Mesodermal cell (in vitro differentiated cells): ENCODE data around the gene CLEC7A.

Experiments
- H3K27ac ChIP-seq: 2 replicates; pipeline ENCODE4 v1.7.0; 2013; ENCODE audit warnings: mild to moderate bottlenecking, low read depth, low read length, moderate library complexity; ENCODE audit not compliant: severe bottlenecking
- H3K36me3 ChIP-seq: 2 replicates; pipeline ENCODE4 v1.7.1; 2013; ENCODE audit warnings: mild to moderate bottlenecking, low read length, moderate library complexity; ENCODE audit not compliant: control insufficient read depth, insufficient read depth
- H3K4me1 ChIP-seq: one replicate; pipeline ENCODE4 v1.7.1; 2013; ENCODE audit warnings: mild to moderate bottlenecking, low read length; ENCODE audit not compliant: insufficient read depth, control insufficient read depth, poor library complexity, severe bottlenecking
- H3K4me3 ChIP-seq: 2 replicates; pipeline ENCODE4 v1.7.0; 2013; ENCODE audit warnings: low read length, control low read depth, mild to moderate bottlenecking; ENCODE audit not compliant: insufficient read depth, poor library complexity, severe bottlenecking; ENCODE audit errors: extremely low read depth
- H3K9me3 ChIP-seq: 2 replicates; pipeline ENCODE4 v1.7.1; 2013; ENCODE audit warnings: mild to moderate bottlenecking, low read length, moderate library complexity; ENCODE audit not compliant: control insufficient read depth
- WGBS, 2 experiments: methylation state at CpG; one replicate each; pipeline ENCODE4 v1.1.5; 2013; ENCODE audit warnings: missing lambda C conversion rate in 2 of 2; ENCODE audit not compliant: insufficient coverage in 2 of 2; 5-methylcytosine and 5-hydroxymethylcytosine counted together

The CLEC7A gene

GRCh38 chr12:10163084-10163483 lies 33.1 kb upstream of the CLEC7A start:
- Histone ChIP-seq H3K27ac (no peak overlapping the region), H3K36me3 (no peaks in the 10 kb centered on the region), H3K4me1 (no peaks in the 10 kb centered on the region), H3K4me3 (no peak overlapping the region), H3K9me3 (no peaks in the 10 kb centered on the region)
- WGBS, 2 experiments: 83% methylated on average over 1 of the region's 3 CpGs; no CpG with 5 or more reads in 1 of the 2 experiments

DNA sequence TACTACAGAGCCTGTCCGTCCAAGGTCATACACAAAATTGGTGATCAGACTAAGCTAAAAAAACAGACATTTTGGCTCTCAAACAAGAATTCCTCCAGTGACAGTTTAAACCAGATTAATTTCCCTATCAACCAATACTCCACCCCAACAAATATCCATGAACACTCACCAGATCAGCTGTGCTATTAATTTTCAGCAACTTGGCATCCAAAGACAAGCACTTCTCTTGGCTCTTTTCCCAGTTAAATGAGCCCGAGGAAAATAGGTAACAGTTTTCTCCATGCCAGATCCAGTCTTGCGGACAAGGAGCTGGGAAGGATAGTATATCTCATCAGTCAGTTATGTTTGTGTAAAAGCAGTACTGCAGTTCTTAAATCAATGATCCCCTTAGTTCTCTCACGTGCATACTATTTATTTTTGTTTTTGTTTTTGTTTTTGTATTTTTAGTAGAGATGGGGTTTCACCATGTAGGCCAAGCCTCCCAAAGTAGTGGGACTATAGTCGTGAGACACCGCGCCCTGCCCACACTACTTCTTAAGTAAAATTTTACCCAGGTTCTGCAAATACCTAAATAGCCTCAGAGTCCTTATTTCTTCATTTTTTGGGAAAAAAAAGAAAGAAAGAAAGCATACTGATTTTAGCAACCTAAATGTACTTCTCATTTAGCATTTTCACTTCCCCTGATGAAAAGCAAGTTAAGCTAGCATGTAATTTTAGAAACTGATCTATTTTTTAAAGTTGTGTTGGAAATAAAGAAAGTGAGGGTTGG lies 30.8 kb upstream of the CLEC7A start:
- Histone ChIP-seq H3K9me3 (no peaks in the 10 kb centered on the region), H3K4me1 (no peaks in the 10 kb centered on the region)
- WGBS, 2 experiments: 83 to 100% methylated on average over 2 of the region's 7 CpGs

GRCh38 chr12:10159280-10159679 lies 29.3 kb upstream of the CLEC7A start:
- no peaks in the 10 kb centered on the region for H3K4me1 ChIP-seq
- no peak overlapping the region for H3K4me3 ChIP-seq
- H3K27ac ChIP-seq: no peak overlapping the region
- WGBS, 2 experiments: 82 to 83% methylated on average over 1 to 2 of the region's 3 CpGs
- no peaks in the 10 kb centered on the region for H3K9me3 ChIP-seq
- H3K36me3 ChIP-seq: no peaks in the 10 kb centered on the region

More for the DNA sequence above, 30.8 kb upstream of the CLEC7A start:
- no peaks in the 10 kb centered on the region for H3K36me3 ChIP-seq
- H3K27ac ChIP-seq: no peak overlapping the region
- H3K4me3 ChIP-seq: no peak overlapping the region

DNA sequence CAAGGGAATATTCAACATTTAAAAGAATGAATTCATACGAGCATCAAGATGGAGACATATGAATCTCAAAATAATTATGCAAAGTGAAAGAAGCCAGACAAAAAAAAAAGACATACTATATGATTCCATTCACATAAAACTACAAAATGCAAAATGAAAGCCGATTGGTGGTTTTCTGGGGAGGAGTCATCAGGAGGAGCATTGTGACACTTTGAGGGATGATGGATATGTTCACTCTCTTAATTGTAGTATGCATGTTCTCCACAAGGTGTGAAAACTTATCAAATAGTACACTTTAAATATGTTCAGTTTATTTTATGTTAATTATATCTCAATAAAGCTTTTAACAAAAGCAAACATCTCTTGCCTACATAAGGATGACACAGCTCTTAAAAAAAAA lies 28.4 kb upstream of the CLEC7A start:
- Histone ChIP-seq H3K36me3 (no peaks in the 10 kb centered on the region), H3K4me1 (peaks cover 4% of the 10 kb centered on the region), H3K9me3 (no peaks in the 10 kb centered on the region), H3K27ac (no peak overlapping the region), H3K4me3 (no peak overlapping the region)
- WGBS, 2 experiments: no CpG with 5 or more reads among the region's 2 CpGs

DNA sequence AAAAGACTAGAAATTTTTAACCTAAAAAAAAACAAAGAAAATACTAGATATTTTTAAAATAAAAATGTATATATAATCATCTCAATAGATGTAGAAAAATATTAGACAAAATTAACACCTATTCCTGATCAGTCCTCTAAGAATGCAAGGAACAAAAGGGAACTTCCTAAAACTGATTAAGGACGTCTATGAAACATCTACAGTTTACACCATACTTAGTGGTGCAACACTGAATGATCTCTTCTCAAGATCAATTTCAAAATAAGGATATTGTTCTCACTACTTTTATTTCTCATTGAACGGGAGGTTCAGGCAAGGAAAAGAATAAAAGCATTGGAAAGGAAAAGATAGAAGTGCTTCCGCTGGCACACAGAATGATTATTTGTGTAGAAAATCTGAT lies 26.0 kb upstream of the CLEC7A start:
- Histone ChIP-seq H3K36me3 (no peaks in the 10 kb centered on the region), H3K9me3 (no peaks in the 10 kb centered on the region), H3K27ac (no peak overlapping the region), H3K4me3 (no peak overlapping the region), H3K4me1 (peaks cover 4% of the 10 kb centered on the region)
- WGBS, 2 experiments: no CpG with 5 or more reads among the region's 3 CpGs

GRCh38 chr12:10154145-10154496 lies 24.1 kb upstream of the CLEC7A start:
- no peaks in the 10 kb centered on the region for H3K9me3 ChIP-seq
- H3K4me3 ChIP-seq: peak overlapping the region; percentile 44
- no peak overlapping the region for H3K27ac ChIP-seq
- 61% methylated on average over 3 of the region's 6 CpGs; no CpG with 5 or more reads in 1 of the 2 experiments for WGBS, 2 experiments
- H3K4me1 ChIP-seq: peaks cover 4% of the 10 kb centered on the region
- H3K36me3 ChIP-seq: no peaks in the 10 kb centered on the region

DNA sequence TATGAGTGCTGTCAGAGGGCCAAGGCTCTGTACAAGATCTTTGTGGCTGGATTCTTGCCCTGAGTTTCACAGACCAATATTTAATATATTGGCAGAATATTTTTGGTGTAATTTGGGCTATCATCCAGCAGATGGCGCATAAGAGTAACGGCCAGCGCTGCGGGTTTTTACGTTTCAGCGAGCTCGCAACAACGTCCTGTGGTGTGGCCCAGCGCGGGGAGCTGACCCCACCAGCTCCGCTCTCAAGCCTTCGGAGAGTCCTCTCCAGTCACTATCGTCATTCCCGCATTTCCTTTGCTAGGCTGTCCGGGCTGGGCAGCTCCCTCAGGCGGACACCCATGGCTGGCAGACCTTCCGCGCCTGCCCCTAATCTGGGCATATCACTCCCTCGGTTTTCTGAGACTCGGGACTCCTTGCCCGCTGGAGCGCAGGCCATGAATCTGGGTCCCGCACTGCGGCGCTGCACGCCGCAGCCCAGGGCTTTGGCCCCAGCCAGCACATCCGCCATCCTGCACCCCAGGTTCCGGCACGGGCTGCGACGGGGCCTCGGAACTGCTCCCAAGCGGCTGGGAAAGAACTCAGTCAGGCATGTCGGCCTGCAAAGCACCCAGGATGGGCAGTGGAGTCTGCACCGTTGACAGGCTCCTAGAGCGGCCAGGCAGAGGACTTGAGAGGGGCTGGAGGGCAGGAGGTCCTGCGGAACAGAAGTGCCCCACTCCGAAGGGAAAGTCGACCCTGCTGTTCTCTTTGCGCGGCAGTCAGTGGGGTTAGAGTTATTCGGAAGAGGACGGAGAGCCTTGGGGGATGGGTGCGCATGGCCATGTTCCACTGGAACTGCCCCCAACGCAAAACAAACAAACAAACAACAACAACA lies 23.5 kb upstream of the CLEC7A start:
- no peaks in the 10 kb centered on the region for H3K36me3 ChIP-seq
- H3K4me1 ChIP-seq: peaks cover 4% of the 10 kb centered on the region
- peak overlapping the region; percentile 44 for H3K4me3 ChIP-seq
- 12 to 13% methylated on average over 33 to 34 of the region's 46 CpGs for WGBS, 2 experiments
- no peaks in the 10 kb centered on the region for H3K9me3 ChIP-seq
- H3K27ac ChIP-seq: peak overlapping the region; percentile 62

DNA sequence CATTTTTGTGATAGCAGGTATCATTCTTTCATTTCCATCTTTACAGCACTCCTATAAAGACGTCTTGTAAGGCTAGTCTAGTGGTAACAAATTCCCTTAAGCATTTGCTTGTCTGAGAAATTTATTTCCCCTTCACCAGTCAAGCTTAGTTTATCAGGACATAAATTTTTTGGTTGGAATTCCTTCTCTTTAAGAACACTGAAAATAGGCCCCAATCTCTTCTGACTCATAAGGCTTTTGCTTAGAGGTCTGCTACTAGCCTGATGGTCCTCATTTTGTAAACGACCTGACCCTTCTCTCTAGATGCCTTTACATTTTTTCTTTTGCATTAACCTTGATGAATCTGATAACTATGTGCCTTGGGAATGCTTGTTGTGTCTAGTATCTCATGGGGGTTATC lies 21.6 kb upstream of the CLEC7A start:
- H3K36me3 ChIP-seq: no peaks in the 10 kb centered on the region
- H3K4me3 ChIP-seq: no peak overlapping the region
- no CpG with 5 or more reads among the region's 2 CpGs for WGBS, 2 experiments
- H3K27ac ChIP-seq: no peak overlapping the region
- H3K4me1 ChIP-seq: peaks cover 4% of the 10 kb centered on the region
- no peaks in the 10 kb centered on the region for H3K9me3 ChIP-seq

- H3K27ac ChIP-seq: no peak overlapping the region
- H3K4me3 ChIP-seq: no peak overlapping the region
- no peaks in the 10 kb centered on the region for H3K36me3 ChIP-seq
- no peaks in the 10 kb centered on the region for H3K9me3 ChIP-seq
- 97 to 100% methylated on average over 1 to 3 of the region's 5 CpGs for WGBS, 2 experiments
- H3K4me1 ChIP-seq: peaks cover 11% of the 10 kb centered on the region
These were observed 17.9 kb upstream of the CLEC7A start for GRCh38 chr12:10147714-10148403.

GRCh38 chr12:10142976-10143589 lies 13.1 kb upstream of the CLEC7A start:
- Histone ChIP-seq H3K36me3 (no peaks in the 10 kb centered on the region), H3K9me3 (no peaks in the 10 kb centered on the region), H3K27ac (peak overlapping the region; percentile 43), H3K4me3 (no peak overlapping the region), H3K4me1 (peaks cover 11% of the 10 kb centered on the region)
- no CpG with 5 or more reads among the region's 1 CpG for WGBS, 2 experiments
